GM19351 (cell line): Measurements from ENCODE around the gene TBCE.

Source experiments
- ATAC-seq: cut with Tn5 transposase; IDR thresholded peaks from one replicate; pipeline ENCODE4 v1.9.1; 2021; ENCODE audit warnings: mild to moderate bottlenecking, moderate library complexity; ENCODE audit not compliant: unreplicated experiment

Gene TBCE

GRCh38 chr1:235409042-235409820, 42.0 kb downstream of the TBCE start:
- no peak for ATAC-seq

- ATAC-seq: no peak
Observed at GRCh38 chr1:235410467-235410866, 43.2 kb downstream of the TBCE start.

- no peak for ATAC-seq
Observed at GRCh38 chr1:235411489-235412486, 44.6 kb downstream of the TBCE start.

DNA sequence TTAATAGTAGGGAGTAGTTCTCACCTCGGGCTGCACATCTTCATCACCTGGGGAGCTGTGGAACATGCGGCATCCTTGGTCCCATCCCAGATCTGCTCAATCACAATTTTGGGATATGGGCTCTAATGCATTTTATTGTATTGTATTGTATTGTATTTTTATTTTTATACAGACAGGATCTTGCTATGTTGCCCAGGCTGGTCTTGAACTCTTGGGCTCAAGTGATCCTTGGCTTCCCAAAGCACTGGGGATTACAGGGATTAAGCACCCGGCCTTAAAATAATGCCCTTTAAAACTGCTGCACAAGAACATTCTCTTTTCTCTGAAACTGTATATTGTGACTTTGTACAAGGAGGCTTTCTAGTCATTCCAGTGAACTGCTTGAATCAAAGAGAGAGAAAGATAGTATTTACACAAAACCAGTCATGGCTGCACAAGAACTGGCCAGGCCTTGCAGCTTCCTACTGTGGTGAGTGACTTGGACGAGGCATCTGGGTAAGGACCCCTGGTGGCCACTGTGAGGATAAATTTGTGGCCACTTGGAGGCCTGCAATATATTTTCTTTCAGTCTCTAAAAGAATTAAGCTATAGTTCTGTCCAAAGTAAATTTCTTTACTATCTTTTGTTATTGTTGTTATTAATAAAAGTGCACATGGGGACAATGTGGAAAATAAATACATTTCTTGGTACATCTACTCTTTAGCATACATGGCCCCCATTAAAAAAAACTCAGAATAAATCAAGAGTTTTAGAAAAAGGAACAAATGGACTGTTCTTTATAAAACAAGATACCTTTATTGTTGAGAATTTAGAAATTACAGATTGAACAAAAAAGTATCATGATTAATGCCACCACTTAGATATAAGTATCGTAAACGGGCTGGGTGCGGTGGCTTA, 48.0 kb downstream of the TBCE start:
- ATAC-seq: peak; percentile 81

DNA sequence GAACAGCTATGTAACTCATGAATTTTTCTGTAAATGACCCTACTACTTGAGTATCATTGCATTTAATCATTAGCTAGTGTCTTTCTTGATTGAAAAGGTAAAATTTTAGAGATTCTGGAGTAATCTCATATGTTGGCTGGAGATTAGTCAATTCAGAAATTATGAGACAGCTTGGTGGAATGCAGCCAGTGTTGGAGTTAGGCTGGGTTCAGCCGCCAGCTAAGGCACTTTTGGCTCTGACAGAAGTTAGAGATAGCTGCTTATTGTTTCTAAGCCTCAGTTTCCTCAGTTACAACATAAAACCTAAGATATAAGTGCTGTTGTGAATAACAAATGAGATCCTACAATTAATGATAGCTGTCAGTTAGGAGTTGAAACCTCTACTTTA, 49.4 kb downstream of the TBCE start:
- ATAC-seq: no peak

DNA sequence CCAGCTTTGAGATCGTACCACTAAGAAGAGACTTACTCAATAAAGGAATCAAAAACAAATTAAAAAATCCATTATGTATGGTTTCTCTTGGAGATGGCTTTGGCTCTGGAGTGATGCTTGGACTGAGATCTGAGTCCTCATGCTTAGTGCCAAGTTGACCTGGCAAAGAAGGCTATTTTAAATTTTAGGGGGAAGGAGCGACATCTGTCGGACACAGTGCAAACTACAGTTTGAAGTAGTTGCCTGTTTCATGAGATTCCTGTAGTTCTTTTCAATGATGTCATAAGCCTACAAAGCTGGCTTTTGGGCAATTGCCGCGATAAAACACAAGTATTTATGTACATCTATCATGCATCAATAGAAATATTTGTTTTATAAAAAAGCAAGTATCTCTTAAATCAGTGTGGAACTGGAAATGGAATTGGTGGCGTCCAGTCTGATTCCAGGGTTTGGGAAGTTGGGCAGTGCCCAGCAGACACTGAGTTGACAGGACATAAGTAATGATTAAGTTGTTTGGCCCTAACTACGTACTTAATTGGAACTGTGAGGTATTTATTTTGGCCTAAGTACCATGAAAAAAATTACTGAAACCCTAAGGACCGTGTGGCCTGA, 50.0 kb downstream of the TBCE start:
- no peak for ATAC-seq

- no peak for ATAC-seq
Observed at GRCh38 chr1:235421751-235422150, 54.5 kb downstream of the TBCE start.

DNA sequence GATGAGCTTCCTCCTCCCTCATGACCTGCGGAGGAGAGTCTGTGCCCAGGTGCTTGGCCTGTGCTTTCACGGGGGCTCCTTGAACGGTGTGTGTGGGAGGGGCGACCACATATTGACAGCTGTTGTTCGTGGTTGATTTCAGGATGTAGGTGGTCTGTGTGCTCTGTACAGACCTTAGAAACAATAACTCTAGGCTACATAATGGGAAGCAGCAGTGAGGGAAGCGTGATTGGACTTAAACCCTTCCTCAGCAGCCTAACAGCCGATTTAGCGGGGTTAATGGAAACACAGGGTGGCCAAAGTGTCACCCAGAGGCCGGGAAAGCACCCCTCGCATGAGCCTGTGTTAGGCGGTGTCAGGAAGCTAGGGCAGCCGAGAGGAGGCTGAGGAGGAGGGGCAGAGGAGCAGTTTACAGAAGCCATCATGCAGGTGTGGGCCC, 56.0 kb downstream of the TBCE start:
- peak; percentile 66 for ATAC-seq

- ATAC-seq: no peak
Observed at GRCh38 chr1:235424092-235424491, 56.9 kb downstream of the TBCE start.

DNA sequence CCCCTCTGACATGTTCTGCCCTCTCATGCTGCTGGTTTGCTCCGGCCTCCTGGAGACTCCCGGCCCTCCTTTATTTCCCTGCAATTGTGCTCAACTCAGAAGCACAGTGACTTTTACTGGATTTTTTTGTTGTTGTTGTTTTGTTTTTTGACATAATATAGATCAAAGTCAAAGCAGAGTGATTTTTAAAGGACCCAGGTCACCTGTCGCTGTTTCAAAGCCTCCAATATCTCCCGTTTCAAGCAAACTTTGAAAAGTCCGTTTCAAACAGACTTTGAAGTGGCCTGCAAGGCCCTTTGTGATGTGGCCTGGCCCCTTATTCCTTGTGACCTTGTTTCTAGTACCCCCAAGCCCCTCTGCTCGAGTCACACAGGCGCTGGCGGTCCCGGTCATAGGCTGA, 58.1 kb downstream of the TBCE start:
- ATAC-seq: no peak

- no peak for ATAC-seq
Observed at GRCh38 chr1:235426143-235426542, 58.9 kb downstream of the TBCE start.

DNA sequence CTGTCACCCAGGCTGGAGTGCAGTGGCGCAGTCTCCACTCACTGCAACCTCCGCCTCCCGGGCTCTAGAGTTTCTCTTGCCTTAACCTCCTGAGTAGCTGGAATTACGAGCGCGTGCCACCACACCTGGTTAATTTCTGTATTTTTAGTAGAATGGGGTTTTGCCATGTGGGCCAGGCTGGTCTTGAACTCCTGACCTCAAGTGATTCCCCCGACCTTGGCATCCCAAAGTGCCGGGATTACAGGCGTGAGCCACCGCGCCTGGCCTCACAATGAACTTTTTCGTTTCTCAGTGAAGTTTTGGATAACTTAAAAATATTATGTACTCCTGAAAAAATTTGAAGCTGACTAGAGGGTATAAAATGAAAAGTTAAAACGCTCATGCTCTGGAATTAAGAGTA, 59.5 kb downstream of the TBCE start:
- no peak for ATAC-seq

DNA sequence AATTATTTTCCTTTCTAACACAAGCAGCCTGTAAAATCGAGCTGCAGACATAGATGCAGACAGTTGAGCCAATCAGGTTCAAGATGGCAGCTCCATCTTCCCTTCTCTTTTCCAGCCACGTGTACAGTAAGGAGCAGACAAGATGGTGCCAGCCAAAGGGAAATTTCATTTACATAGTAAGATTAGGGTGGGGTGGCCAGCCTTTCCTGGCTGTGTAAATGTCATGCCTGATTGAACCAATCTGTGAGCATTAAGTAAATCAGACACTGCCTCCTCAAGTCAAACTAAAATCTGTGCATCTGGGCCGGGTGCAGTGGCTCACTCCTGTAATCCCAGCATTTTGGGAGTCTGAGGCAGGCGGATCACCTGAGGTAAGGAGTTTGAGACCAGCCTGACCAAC, 60.2 kb downstream of the TBCE start:
- no peak for ATAC-seq

DNA sequence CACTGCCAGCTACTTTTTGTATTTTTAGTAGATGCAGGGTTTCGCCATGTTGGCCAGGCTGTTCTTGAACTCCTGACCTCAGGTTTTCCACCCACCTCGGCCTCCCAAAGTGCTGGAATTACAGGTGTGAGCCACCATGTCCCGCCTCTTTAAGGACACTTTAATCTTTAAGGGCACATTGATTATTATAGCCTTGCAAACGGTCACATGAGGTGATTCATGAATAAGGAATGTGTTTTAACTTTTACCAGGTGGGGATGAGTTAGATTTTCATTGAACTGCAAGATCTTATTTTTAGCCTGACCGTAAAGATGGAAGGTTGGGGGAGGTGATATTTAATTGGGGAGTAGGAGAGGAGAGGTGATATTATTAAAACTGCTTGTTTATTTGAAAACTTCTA, 61.9 kb downstream of the TBCE start:
- no peak for ATAC-seq

- no peak for ATAC-seq
Observed at GRCh38 chr1:235430991-235431390, 63.8 kb downstream of the TBCE start.

DNA sequence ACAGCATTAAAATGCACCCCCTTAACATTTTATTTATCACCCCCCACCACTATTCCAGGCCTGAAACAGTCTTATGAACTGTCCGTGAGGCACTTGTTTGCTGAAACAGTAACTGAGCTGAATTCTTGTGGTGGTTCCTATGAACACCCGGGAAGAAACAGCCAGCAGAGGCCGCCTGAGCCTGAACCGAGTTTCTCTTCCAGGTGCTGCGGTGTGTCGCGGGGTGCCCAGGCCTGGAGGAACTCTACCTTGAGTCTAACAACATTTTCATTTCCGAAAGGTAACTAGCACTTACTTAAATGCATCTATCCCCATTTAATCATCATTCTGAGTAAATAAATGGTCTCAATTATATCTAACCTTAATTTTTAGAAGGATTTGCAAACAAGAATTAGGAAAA, 66.8 kb downstream of the TBCE start:
- no peak for ATAC-seq

DNA sequence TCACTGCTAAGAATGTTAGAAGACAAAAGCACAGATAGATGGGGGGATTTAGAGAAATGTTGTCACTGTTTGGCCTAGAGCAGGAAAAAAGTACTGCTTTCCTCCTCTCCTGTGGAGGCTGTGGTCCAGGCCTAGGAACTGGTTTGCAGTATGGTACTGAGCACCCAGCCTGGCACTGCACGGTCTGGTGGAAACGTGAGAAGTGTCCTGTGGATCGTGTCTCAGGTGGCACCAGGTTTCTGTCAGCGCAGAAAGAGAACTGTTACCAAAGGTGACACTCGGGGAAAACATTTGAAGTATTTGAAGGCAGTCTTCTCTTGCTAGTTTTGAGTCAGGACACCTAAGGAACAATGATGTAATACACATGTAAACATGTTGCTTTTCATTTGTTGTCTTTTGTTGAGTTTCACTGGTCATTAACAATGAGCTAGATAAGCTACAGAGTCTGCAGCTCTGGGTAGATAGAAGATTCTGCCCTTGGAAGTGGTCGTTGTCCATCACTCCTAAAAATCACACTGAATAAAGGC, 74.0 kb downstream of the TBCE start:
- no peak for ATAC-seq

DNA sequence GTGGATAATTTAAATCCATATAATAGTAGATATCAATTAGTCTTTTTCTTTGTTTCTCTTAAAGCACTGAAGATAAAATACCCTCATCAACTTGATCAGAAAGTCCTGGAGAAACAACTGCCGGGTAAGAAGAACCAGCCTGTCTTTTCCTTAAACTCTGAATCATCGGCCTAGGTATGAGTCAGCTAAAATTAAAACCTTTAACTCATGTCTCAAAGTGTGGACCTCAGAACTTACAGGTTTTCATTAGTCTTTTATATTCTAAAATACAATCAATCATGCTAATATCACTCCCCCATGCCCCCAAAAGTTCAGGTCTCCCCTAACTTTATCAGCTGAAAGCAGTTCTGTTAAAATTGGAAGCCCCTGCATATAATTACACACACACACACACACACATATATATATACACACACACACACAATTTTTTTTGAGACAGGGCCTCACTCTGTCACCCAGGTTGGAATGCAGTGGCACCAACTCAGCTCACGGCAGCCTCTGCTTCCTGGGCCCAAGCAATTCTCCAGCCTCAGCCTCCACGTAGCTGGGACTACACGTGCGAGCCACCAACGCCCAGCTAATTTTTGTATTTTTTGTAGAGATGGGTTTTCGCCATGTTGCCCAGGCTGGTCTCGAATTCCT, 75.7 kb downstream of the TBCE start:
- no peak for ATAC-seq

GRCh38 chr1:235448616-235449015, 81.4 kb downstream of the TBCE start:
- ATAC-seq: no peak

DNA sequence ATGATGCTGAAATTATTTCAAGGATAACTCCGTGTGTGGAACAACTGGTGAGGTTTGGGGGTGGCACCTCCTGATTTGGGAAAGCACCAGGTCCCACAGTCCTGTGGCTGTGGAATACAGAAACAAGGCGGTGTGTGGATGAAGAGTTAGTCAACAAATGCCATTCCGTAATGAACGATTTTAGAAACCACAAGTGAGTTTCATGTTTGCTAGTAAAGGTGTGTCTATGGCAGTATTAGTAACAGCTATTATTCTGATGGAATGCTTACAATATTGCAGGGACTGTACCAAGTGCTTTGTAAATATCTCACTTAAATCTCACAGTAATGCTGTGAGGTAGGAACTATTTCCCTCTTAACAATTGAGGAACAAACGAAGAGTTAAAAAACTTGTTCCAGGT, 83.2 kb downstream of the TBCE start:
- no peak for ATAC-seq
